Measurements from ENCODE around the gene EFEMP2. TPM values are rescaled to one million over a fixed set of nuclear protein-coding genes. Genes with fewer than 3 reads are reported as not detected.
"Not testable (repeated sequence)": the region's sequence is repeated elsewhere in the genome, so short reads cannot be mapped to it uniquely, and the experiment has no call there.

EFEMP2 gene
- total RNA-seq, 2 experiments from 2014 or later, result 17.1 to 18.0 TPM

GRCh38 chr11:65843811-65844210 is 28.8 kb downstream of the EFEMP2 start:
- no peak for DNase-seq
- H3K9me3 Mint-ChIP-seq, result no peaks in the 10 kb centered on the region
- ATAC-seq, result no peak
- H3K27me3 Mint-ChIP-seq, result no peaks in the 10 kb centered on the region
- H3K36me3 Mint-ChIP-seq (ENCODE audit: low read depth), result no peaks in the 10 kb centered on the region
- no peak for TF ChIP-seq CTCF (IDR thresholded peaks at IDR 0.05)
- intact Hi-C loops (cut with micrococcal nuclease), result no loop called here
- no peak overlapping the region for H3K27ac Mint-ChIP-seq
- no peak overlapping the region for H3K4me3 Mint-ChIP-seq
- ChIA-PET CTCF (interaction anchor here (0.7 to 2.0 kb wide), 6 partner anchors 7 to 132 kb away, joined by 3 to 4 read pairs (median 4); partner anchors contain the start of genes AP5B1, FIBP and KAT5), POLR2A (interaction anchor here (0.7 to 1.0 kb wide), 3 partner anchors 8 to 64 kb away, joined by 3 to 9 read pairs (median 3); no protein-coding TSS in a partner anchor)
- H3K4me1 Mint-ChIP-seq (ENCODE audit: low read depth), result no peaks in the 10 kb centered on the region

- ChIA-PET CTCF (no interaction called here), POLR2A (no interaction called here)
- intact Hi-C loops (cut with micrococcal nuclease), result no loop called here
- ATAC-seq (no peak), DNase-seq (no peak)
- no peak for TF ChIP-seq CTCF (IDR thresholded peaks at IDR 0.05)
- Mint-ChIP-seq H3K9me3 (no peaks in the 10 kb centered on the region), H3K36me3 (ENCODE audit: low read depth) (no peaks in the 10 kb centered on the region), H3K27me3 (no peaks in the 10 kb centered on the region), H3K27ac (no peak overlapping the region), H3K4me1 (ENCODE audit: low read depth) (no peaks in the 10 kb centered on the region), H3K4me3 (no peak overlapping the region)
These were observed 30.5 kb downstream of the EFEMP2 start for GRCh38 chr11:65842144-65842543.

- peaks cover 2% of the 10 kb centered on the region for H3K27me3 Mint-ChIP-seq
- H3K36me3 Mint-ChIP-seq (ENCODE audit: low read depth), result peaks cover 4% of the 10 kb centered on the region
- no peak overlapping the region for H3K4me3 Mint-ChIP-seq
- peaks cover 23% of the 10 kb centered on the region for H3K4me1 Mint-ChIP-seq (ENCODE audit: low read depth)
- H3K9me3 Mint-ChIP-seq, result peaks cover 2% of the 10 kb centered on the region
- intact Hi-C loops (cut with micrococcal nuclease), result no loop called here
- ChIA-PET POLR2A (interaction anchor here (1.0 to 2.2 kb wide), 6 partner anchors 11 to 123 kb away, joined by 3 to 21 read pairs (median 4); partner anchors contain the start of genes KAT5 and MUS81), CTCF (interaction anchor here (1.7 to 4.1 kb wide), 3 partner anchors 16 to 115 kb away, joined by 5 to 28 read pairs (median 24); no protein-coding TSS in a partner anchor)
- ATAC-seq (peak; percentile 2), DNase-seq (no peak)
- H3K27ac Mint-ChIP-seq, result no peak overlapping the region
- no peak for TF ChIP-seq CTCF (IDR thresholded peaks at IDR 0.05)
These were observed 38.4 kb downstream of the EFEMP2 start for GRCh38 chr11:65834202-65834601.

- Mint-ChIP-seq H3K36me3 (ENCODE audit: low read depth) (peaks cover 4% of the 10 kb centered on the region), H3K9me3 (peaks cover 2% of the 10 kb centered on the region), H3K27ac (no peak within 1 kb of the TSS), H3K4me1 (ENCODE audit: low read depth) (peaks cover 28% of the 10 kb centered on the region), H3K4me3 (no peak within 1 kb of the TSS), H3K27me3 (peaks cover 2% of the 10 kb centered on the region)
- ChIA-PET POLR2A (interaction anchor here (1.0 to 2.2 kb wide), 13 partner anchors 11 to 483 kb away, joined by 3 to 21 read pairs (median 3); partner anchors contain the start of genes CD248, KAT5 and MUS81), CTCF (interaction anchor here (0.8 to 4.4 kb wide), 10 partner anchors 15 to 122 kb away, joined by 3 to 34 read pairs (median 8); partner anchors contain the start of genes AP5B1, KAT5 and MUS81)
- DNase-seq (peak; percentile 98), ATAC-seq (peak; percentile 100)
- TF ChIP-seq CTCF (IDR thresholded peaks at IDR 0.05), result no peak
- intact Hi-C loops (cut with micrococcal nuclease), result no loop called here
These were observed 39.1 kb downstream of the EFEMP2 start, which contains the start of gene SNX32 for GRCh38 chr11:65833297-65834030. Gene SNX32, plus strand, starts transcription at chr11:65833963. Its CDS starts 103 bp downstream, at chr11:65834066.

- H3K36me3 Mint-ChIP-seq (ENCODE audit: low read depth); H3K27me3 Mint-ChIP-seq; DNase-seq; H3K9me3 Mint-ChIP-seq; ATAC-seq; intact Hi-C loops (cut with micrococcal nuclease); H3K4me3 Mint-ChIP-seq: not testable (repeated sequence)
- ChIA-PET CTCF (interaction anchor here (1.0 to 4.4 kb wide), 9 partner anchors 10 to 120 kb away, joined by 3 to 34 read pairs (median 8); partner anchors contain the start of genes AP5B1, KAT5 and MUS81), POLR2A (interaction anchor here (0.6 to 2.2 kb wide), 8 partner anchors 17 to 485 kb away, joined by 3 to 21 read pairs (median 3); partner anchors contain the start of gene CD248)
- Mint-ChIP-seq H3K27ac (peak overlapping the region; percentile 7), H3K4me1 (ENCODE audit: low read depth) (peaks cover 39% of the 10 kb centered on the region)
These were observed 40.4 kb downstream of the EFEMP2 start for GRCh38 chr11:65832231-65832630.

Measured in activated CD8-positive, alpha-beta T cell treated with anti-CD3 and anti-CD28 coated beads for 36 hours (primary cell).